Loucy (cell line): ENCODE data around the gene EXOSC10.

Experiments
- H2AFZ ChIP-seq: fragments of 200-600 bp; sonication (generic); 2 replicates; pipeline ENCODE4 v1.6.0; 2016; ENCODE audit warnings: antibody characterized with exemption, mild to moderate bottlenecking, low read length, moderate library complexity
- H3F3A ChIP-seq: fragments of 200-600 bp; 2 replicates; pipeline ENCODE4 v1.6.0; 2016; ENCODE audit warnings: antibody characterized with exemption, low read depth, mild to moderate bottlenecking
- H3K27me3 ChIP-seq: fragments of 200-600 bp; sonication (generic); 2 replicates; pipeline ENCODE4 v1.6.1; 2014; ENCODE audit warnings: low read length, mild to moderate bottlenecking; ENCODE audit not compliant: insufficient read depth, poor library complexity, severe bottlenecking
- H3K36me3 ChIP-seq: fragments of 200-600 bp; sonication (generic); 2 replicates; pipeline ENCODE4 v1.6.1; 2016; ENCODE audit warnings: low read length; ENCODE audit not compliant: insufficient read depth
- H3K4me1 ChIP-seq: fragments of 200-600 bp; sonication (generic); 2 replicates; pipeline ENCODE4 v1.5.1; 2014; ENCODE audit warnings: low read length, mild to moderate bottlenecking; ENCODE audit not compliant: insufficient read depth, poor library complexity, severe bottlenecking
- H3K4me2 ChIP-seq: fragments of 200-600 bp; sonication (generic); 2 replicates; pipeline ENCODE4 v1.6.0; 2014; ENCODE audit warnings: antibody characterized with exemption, low read length, low read depth, mild to moderate bottlenecking; ENCODE audit not compliant: poor library complexity, severe bottlenecking
- H3K4me3 ChIP-seq: fragments of 200-600 bp; sonication (generic); 2 replicates; pipeline ENCODE4 v1.5.1; 2014; ENCODE audit warnings: low read length, mild to moderate bottlenecking, mixed read lengths; ENCODE audit not compliant: poor library complexity, severe bottlenecking
- H3K79me2 ChIP-seq: fragments of 200-600 bp; sonication (generic); 2 replicates; pipeline ENCODE4 v1.6.1; 2014; ENCODE audit warnings: low read length; ENCODE audit not compliant: insufficient read depth
- H3K9ac ChIP-seq: fragments of 200-600 bp; sonication (generic); 2 replicates; pipeline ENCODE4 v1.6.0; 2014; ENCODE audit warnings: mild to moderate bottlenecking, low read depth, low read length, moderate library complexity; ENCODE audit not compliant: poor library complexity, severe bottlenecking
- H3K9me2 ChIP-seq: fragments of 200-600 bp; sonication (generic); replicated peaks from 2 replicates; pipeline ENCODE4 v1.6.1; 2016; ENCODE audit warnings: low read depth, low read length, mixed read lengths
- H3K9me3 ChIP-seq: fragments of 200-600 bp; sonication (generic); 2 replicates; pipeline ENCODE4 v1.6.1; 2014; ENCODE audit warnings: mild to moderate bottlenecking, antibody characterized with exemption, low read length, low read depth; ENCODE audit not compliant: insufficient read depth
- H4K20me1 ChIP-seq: fragments of 200-600 bp; sonication (generic); 2 replicates; pipeline ENCODE4 v1.6.0; 2014; ENCODE audit warnings: antibody characterized with exemption, low read length, mild to moderate bottlenecking; ENCODE audit not compliant: insufficient read depth, poor library complexity, severe bottlenecking
- CTCF ChIP-seq: fragments of 200-600 bp; sonication (generic); conservative IDR thresholded peaks from 2 replicates; pipeline ENCODE4 v1.5.1; 2014; ENCODE audit warnings: mild to moderate bottlenecking, antibody characterized with exemption, low read length
- EZH2phosphoT487 ChIP-seq: fragments of 200-600 bp; IDR thresholded peaks from 2 replicates; pipeline ENCODE4 v1.6.1; 2018; ENCODE audit warnings: antibody characterized with exemption, mild to moderate bottlenecking, moderate library complexity, borderline replicate concordance

EXOSC10 gene

DNA sequence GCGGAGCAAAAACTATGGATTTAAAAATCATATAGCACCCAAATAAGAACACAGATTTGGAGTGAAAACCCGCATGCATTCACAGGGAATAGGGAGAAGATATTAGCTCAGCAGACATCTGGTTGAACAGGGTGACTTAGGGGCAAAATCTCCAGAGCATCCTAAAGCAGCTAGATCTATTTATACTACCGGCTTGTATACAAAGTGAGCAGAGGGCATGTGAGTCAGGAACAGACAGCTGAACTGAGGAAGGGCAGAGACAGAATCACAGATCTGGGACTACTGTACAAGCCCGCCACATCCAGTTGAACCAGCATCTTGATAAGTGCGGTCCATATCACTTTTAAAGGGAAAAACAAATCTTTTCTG is 35.2 kb upstream of the EXOSC10 start:
- H3K9me3 ChIP-seq: no peaks in the 10 kb centered on the region

DNA sequence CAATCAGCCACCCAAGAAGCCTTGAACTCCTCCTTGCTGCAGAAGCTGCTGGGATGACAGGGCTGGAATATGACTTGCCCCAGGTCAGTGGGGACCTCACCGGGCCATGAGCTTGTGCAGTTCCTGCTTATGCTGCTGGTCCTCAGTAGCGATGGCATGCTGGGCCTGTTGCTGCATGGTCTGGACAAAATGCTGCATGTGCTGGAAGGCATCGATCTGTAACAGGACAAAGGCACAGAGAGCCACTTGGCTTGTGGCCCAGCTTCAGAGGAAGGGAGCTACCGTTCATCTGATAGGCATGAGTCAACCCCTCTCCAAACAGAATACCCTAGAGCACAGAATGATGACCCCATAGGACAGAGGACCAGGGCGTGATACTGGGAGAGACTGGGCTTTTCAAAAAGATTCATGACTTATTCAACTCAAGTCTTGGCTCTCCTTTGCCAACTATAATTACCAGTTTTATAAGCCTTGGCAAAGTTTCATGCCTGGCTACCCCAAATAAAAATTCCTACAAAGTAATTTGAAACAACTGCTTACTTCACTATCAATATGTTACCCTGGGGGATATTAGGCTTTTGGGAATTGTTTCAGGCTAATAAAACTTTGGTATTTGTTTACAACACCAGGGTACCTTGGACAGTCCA is 34.7 kb upstream of the EXOSC10 start:
- no peak overlapping the region for H3K4me2 ChIP-seq
- H2AFZ ChIP-seq: no peak overlapping the region
- TF ChIP-seq CTCF (no peak), EZH2phosphoT487 (no peak)
- H3K9me2 ChIP-seq: no peaks in the 10 kb centered on the region
- no peak overlapping the region for H3K9ac ChIP-seq
- H3K36me3 ChIP-seq: peaks cover 79% of the 10 kb centered on the region; the same call in 1 of the 2 replicates
- H3F3A ChIP-seq: no peaks in the 10 kb centered on the region
- no peaks in the 10 kb centered on the region for H3K4me1 ChIP-seq
- no peaks in the 10 kb centered on the region for H3K79me2 ChIP-seq
- no peaks in the 10 kb centered on the region for H3K9me3 ChIP-seq
- H3K4me3 ChIP-seq: no peak overlapping the region
- no peaks in the 10 kb centered on the region for H4K20me1 ChIP-seq
- H3K27me3 ChIP-seq: no peaks in the 10 kb centered on the region

More for the DNA sequence above, 35.2 kb upstream of the EXOSC10 start:
- no peaks in the 10 kb centered on the region for H4K20me1 ChIP-seq
- no peaks in the 10 kb centered on the region for H3K27me3 ChIP-seq
- H3K4me1 ChIP-seq: no peaks in the 10 kb centered on the region
- H3F3A ChIP-seq: no peaks in the 10 kb centered on the region
- no peaks in the 10 kb centered on the region for H3K79me2 ChIP-seq
- no peak overlapping the region for H3K9ac ChIP-seq
- TF ChIP-seq CTCF (no peak), EZH2phosphoT487 (no peak)
- H3K9me2 ChIP-seq: no peaks in the 10 kb centered on the region
- no peak overlapping the region for H3K4me2 ChIP-seq
- H3K36me3 ChIP-seq: peaks cover 77% of the 10 kb centered on the region; the same call in 1 of the 2 replicates
- no peak overlapping the region for H3K4me3 ChIP-seq
- no peak overlapping the region for H2AFZ ChIP-seq

GRCh38 chr1:11132563-11133293 is 33.1 kb upstream of the EXOSC10 start:
- H3K9me2 ChIP-seq: no peaks in the 10 kb centered on the region
- H3K27me3 ChIP-seq: no peaks in the 10 kb centered on the region
- H3K36me3 ChIP-seq: peaks cover 79% of the 10 kb centered on the region; the same call in 1 of the 2 replicates

More at GRCh38 chr1:11132563-11133293, 33.1 kb upstream of the EXOSC10 start:
- H3K9ac ChIP-seq: no peak overlapping the region
- H3F3A ChIP-seq: no peaks in the 10 kb centered on the region
- H3K4me3 ChIP-seq: no peak overlapping the region
- no peaks in the 10 kb centered on the region for H3K79me2 ChIP-seq
- no peaks in the 10 kb centered on the region for H3K4me1 ChIP-seq
- no peak for TF ChIP-seq CTCF
- TF ChIP-seq EZH2phosphoT487: no peak
- H3K4me2 ChIP-seq: no peak overlapping the region
- H2AFZ ChIP-seq: no peak overlapping the region
- H4K20me1 ChIP-seq: no peaks in the 10 kb centered on the region
- no peaks in the 10 kb centered on the region for H3K9me3 ChIP-seq
